Keratinocyte (primary cell): ENCODE results near the gene ADGRB3. TPM values are rescaled to one million over a fixed set of nuclear protein-coding genes. Genes with fewer than 3 reads are reported as not detected.

Source experiments
- DNase-seq: peaks from one replicate; pipeline ENCODE4 v3.0.0-alpha.2; 2011; ENCODE audit warnings: low read depth, missing footprints, low spot score
- FAIRE-seq: peaks from 2 replicates; lab custom pipeline; 2011; peaks lifted over from hg19 to GRCh38; lab: Jason Lieb, UNC
- H2AFZ ChIP-seq: 2 replicates; pipeline ENCODE4 v1.6.0; 2012; ENCODE audit warnings: low read length, control low read depth, inconsistent platforms; ENCODE audit not compliant: control insufficient read depth
- H3K27ac ChIP-seq: 2 replicates; pipeline ENCODE4 v1.5.1; 2011; ENCODE audit warnings: low read length; ENCODE audit not compliant: control insufficient read depth, insufficient read depth
- H3K27me3 ChIP-seq: 3 replicates; pipeline ENCODE4 v1.6.0; 2011; ENCODE audit warnings: low read length; ENCODE audit not compliant: control insufficient read depth, insufficient read depth; ENCODE audit errors: extremely low read depth
- H3K36me3 ChIP-seq, 2 experiments: 2 replicates in 1 of 2; 3 replicates in 1 of 2; pipeline ENCODE4 v1.5.1; 2011; ENCODE audit warnings: low read length in 2 of 2, mild to moderate bottlenecking in 1 of 2; ENCODE audit not compliant: control insufficient read depth in 2 of 2, insufficient read depth in 2 of 2; ENCODE audit errors: extremely low read depth in 1 of 2
- H3K4me1 ChIP-seq: 3 replicates; pipeline ENCODE4 v1.5.1; 2011; ENCODE audit warnings: low read length; ENCODE audit not compliant: control insufficient read depth, insufficient read depth; ENCODE audit errors: extremely low read depth
- H3K4me2 ChIP-seq: 3 replicates; pipeline ENCODE4 v1.6.0; 2011; ENCODE audit warnings: low read depth, low read length; ENCODE audit not compliant: control insufficient read depth, insufficient read depth; ENCODE audit errors: extremely low read depth
- H3K4me3 ChIP-seq, 3 experiments: fragments of 200-600 bp in 1 of 3; sonication (generic) in 1 of 3; 2 replicates in 2 of 3; 3 replicates in 1 of 3; pipeline ENCODE4 v1.5.1; 2011 to 2016; ENCODE audit warnings: low read length in 3 of 3, mild to moderate bottlenecking in 3 of 3, control low read depth in 2 of 3, inconsistent platforms in 1 of 3, low read depth in 1 of 3, mixed read lengths in 1 of 3, mixed run types in 1 of 3, moderate library complexity in 1 of 3; ENCODE audit not compliant: control insufficient read depth in 2 of 3, insufficient read depth in 2 of 3; ENCODE audit errors: extremely low read depth in 1 of 3
- H3K79me2 ChIP-seq: 2 replicates; pipeline ENCODE4 v1.6.0; 2012; ENCODE audit warnings: low read length; ENCODE audit not compliant: control insufficient read depth, insufficient read depth
- H3K9ac ChIP-seq: 3 replicates; pipeline ENCODE4 v1.6.0; 2011; ENCODE audit warnings: low read length; ENCODE audit not compliant: control insufficient read depth, insufficient read depth; ENCODE audit errors: extremely low read depth
- H3K9me1 ChIP-seq: 3 replicates; pipeline ENCODE4 v1.6.0; 2011; ENCODE audit warnings: low read length; ENCODE audit not compliant: control insufficient read depth, insufficient read depth; ENCODE audit errors: extremely low read depth
- H3K9me3 ChIP-seq: 2 replicates; pipeline ENCODE4 v1.5.1; 2012; ENCODE audit warnings: low read depth, low read length; ENCODE audit not compliant: control insufficient read depth
- H4K20me1 ChIP-seq: 3 replicates; pipeline ENCODE4 v1.6.0; 2011; ENCODE audit warnings: low read length; ENCODE audit not compliant: control insufficient read depth, insufficient read depth; ENCODE audit errors: extremely low read depth
- EZH2 ChIP-seq: IDR thresholded peaks from one replicate; pipeline ENCODE4 v1.6.1; 2012; ENCODE audit warnings: inconsistent platforms, mild to moderate bottlenecking, low read length, moderate library complexity
- dilution Hi-C: fragments of 300-500 bp; cut with MboI; formaldehyde crosslinking; loops from one replicate; pipeline ENCODE4 v1.7.0; 2020; ENCODE audit warnings: low sequenced_read_pairs; ENCODE audit not compliant: extremely low pct_ligation_motif_present
- polyA plus RNA-seq, 5 experiments: library from polyadenylated mRNA; depleted of rRNA in 3 of 5; stranded (reverse) in 3 of 5; stranded (forward) in 1 of 5; unstranded in 1 of 5; fragments of >200 nt; gene quantifications; 1 replicate in 1 of 5; 2 replicates in 3 of 5; 3 replicates in 1 of 5; pipeline versions ENCODE4 v1.2.1 to v1.2.3, GENCODE V29; 2011 to 2012; ENCODE audit warnings: missing spikeins in 2 of 5, low read depth in 1 of 5, low replicate concordance in 1 of 5
- TF ChIP-seq, protein P1 (sequence below), 3 experiments: IDR thresholded peaks in 1 of 3; conservative IDR thresholded peaks in 1 of 3; optimal IDR thresholded peaks in 1 of 3; 2 replicates in 2 of 3; 3 replicates in 1 of 3; pipeline versions ENCODE3 to v1.5.1; 2011; ENCODE audit warnings: low read length in 3 of 3, mild to moderate bottlenecking in 3 of 3, moderate library complexity in 2 of 3, control low read depth in 1 of 3, inconsistent platforms in 1 of 3; ENCODE audit not compliant: insufficient read depth in 2 of 3; ENCODE audit errors: extremely low read depth in 1 of 3

ADGRB3 gene
- polyA plus RNA-seq, 1 donor (not counting 4 experiments of a cell fraction or from before 2014, with no cell fraction given), result not detected

- Histone ChIP-seq H3K9me1 (no peaks in the 10 kb centered on the region), H3K79me2 (no peaks in the 10 kb centered on the region), H4K20me1 (no peaks in the 10 kb centered on the region), H3K4me2 (no peak overlapping the region), H3K36me3 (no peaks in the 10 kb centered on the region), H3K4me3 (no peak overlapping the region), H3K9me3 (no peaks in the 10 kb centered on the region), H3K9ac (no peak overlapping the region), H3K27ac (no peak overlapping the region), H3K4me1 (no peaks in the 10 kb centered on the region), H2AFZ (no peak overlapping the region), H3K27me3 (no peaks in the 10 kb centered on the region)
- dilution Hi-C loops, result no loop called here
- FAIRE-seq (no peak), DNase-seq (no peak)
- TF ChIP-seq, protein P1, sequence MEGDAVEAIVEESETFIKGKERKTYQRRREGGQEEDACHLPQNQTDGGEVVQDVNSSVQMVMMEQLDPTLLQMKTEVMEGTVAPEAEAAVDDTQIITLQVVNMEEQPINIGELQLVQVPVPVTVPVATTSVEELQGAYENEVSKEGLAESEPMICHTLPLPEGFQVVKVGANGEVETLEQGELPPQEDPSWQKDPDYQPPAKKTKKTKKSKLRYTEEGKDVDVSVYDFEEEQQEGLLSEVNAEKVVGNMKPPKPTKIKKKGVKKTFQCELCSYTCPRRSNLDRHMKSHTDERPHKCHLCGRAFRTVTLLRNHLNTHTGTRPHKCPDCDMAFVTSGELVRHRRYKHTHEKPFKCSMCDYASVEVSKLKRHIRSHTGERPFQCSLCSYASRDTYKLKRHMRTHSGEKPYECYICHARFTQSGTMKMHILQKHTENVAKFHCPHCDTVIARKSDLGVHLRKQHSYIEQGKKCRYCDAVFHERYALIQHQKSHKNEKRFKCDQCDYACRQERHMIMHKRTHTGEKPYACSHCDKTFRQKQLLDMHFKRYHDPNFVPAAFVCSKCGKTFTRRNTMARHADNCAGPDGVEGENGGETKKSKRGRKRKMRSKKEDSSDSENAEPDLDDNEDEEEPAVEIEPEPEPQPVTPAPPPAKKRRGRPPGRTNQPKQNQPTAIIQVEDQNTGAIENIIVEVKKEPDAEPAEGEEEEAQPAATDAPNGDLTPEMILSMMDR (optimal IDR thresholded peaks at IDR 0.05 in 1 of 3, IDR thresholded peaks at IDR 0.05 in 1 of 3, conservative IDR thresholded peaks at IDR 0.05 in 1 of 3; ENCODE audit: extremely low read depth in 1 of 3, insufficient read depth in 2 of 3, low read length in 3 of 3), result no peak
- no peak for TF ChIP-seq EZH2
These were observed 428.3 kb downstream of the ADGRB3 start for GRCh38 chr6:69063401-69063800.

DNA sequence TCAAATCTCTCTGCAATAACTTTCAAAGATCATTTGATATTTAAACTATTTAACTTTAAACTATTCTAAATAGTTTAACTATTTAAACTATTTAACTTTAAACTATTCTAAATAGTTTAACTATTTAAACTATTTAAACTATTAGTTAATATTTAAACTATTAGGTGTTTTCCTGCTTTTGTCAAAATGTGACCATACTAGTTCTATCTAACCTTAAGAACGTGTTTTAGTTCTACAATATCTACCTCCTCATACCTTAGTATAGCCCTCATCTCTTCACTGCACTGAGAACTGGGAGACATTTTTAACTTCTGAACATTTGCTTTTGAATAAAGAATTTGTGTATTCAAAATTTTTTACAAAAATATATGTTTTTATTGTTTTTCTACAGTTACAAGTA lies 429.1 kb downstream of the ADGRB3 start:
- Histone ChIP-seq H4K20me1 (no peaks in the 10 kb centered on the region), H3K4me3 (no peak overlapping the region), H3K9ac (no peak overlapping the region), H3K9me3 (no peaks in the 10 kb centered on the region), H3K4me1 (no peaks in the 10 kb centered on the region), H2AFZ (no peak overlapping the region), H3K27me3 (no peaks in the 10 kb centered on the region), H3K79me2 (no peaks in the 10 kb centered on the region), H3K9me1 (no peaks in the 10 kb centered on the region), H3K27ac (no peak overlapping the region), H3K36me3 (no peaks in the 10 kb centered on the region), H3K4me2 (no peak overlapping the region)
- dilution Hi-C loops, result no loop called here
- no peak for FAIRE-seq
- no peak for DNase-seq
- TF ChIP-seq, protein P1 (optimal IDR thresholded peaks at IDR 0.05 in 1 of 3, IDR thresholded peaks at IDR 0.05 in 1 of 3, conservative IDR thresholded peaks at IDR 0.05 in 1 of 3; ENCODE audit: extremely low read depth in 1 of 3, insufficient read depth in 2 of 3, low read length in 3 of 3), result no peak
- no peak for TF ChIP-seq EZH2
